HFFc6 (cell line): ENCODE measurements around the gene TIMP2. TPM values are rescaled to one million over a fixed set of nuclear protein-coding genes. Genes with fewer than 3 reads are reported as not detected.

Source experiments
- DNase-seq: peaks from one replicate; pipeline ENCODE4 v3.0.0-alpha.2; 2018
- H3K27ac Mint-ChIP-seq: 2 replicates; pipeline ENCODE4 v1.8.0; 2020; ENCODE audit warnings: mild to moderate bottlenecking, mixed read lengths
- H3K27me3 Mint-ChIP-seq: 2 replicates; pipeline ENCODE4 v1.8.0; 2021; ENCODE audit warnings: mild to moderate bottlenecking, moderate library complexity, mixed read lengths; ENCODE audit not compliant: insufficient read depth
- H3K36me3 Mint-ChIP-seq: 2 replicates; pipeline ENCODE4 v1.8.0; 2021; ENCODE audit warnings: low read depth, mixed read lengths
- H3K4me1 Mint-ChIP-seq: 2 replicates; pipeline ENCODE4 v1.8.0; 2020; ENCODE audit warnings: low read depth, mixed read lengths
- H3K4me3 Mint-ChIP-seq: 2 replicates; pipeline ENCODE4 v1.8.0; 2020; ENCODE audit warnings: mild to moderate bottlenecking, moderate library complexity, mixed read lengths
- H3K9me3 Mint-ChIP-seq: 2 replicates; pipeline ENCODE4 v1.8.0; 2020; ENCODE audit warnings: mild to moderate bottlenecking, mixed read lengths
- total RNA-seq, 6 experiments: library from RNA; stranded (reverse); fragmentation: NEBNext Ultra II Directional; extraction: Animal tissue kit (Norgen Biotek cat#: 25700); gene quantifications; 2 replicates in 1 of 6; 3 replicates in 5 of 6; pipeline ENCODE4 v1.2.3, GENCODE V29; 2021
- TF ChIP-seq, protein P1 (sequence below): fragments of 200-600 bp; sonication (generic); IDR thresholded peaks from 2 replicates; pipeline ENCODE4 v1.5.0; 2021; ENCODE audit warnings: antibody characterized with exemption, mild to moderate bottlenecking

Gene TIMP2
- total RNA-seq, 6 experiments from 2014 or later = 547 to 705 (median 601) TPM

- Mint-ChIP-seq H3K4me3 (no peak overlapping the region), H3K36me3 (peaks cover 55% of the 10 kb centered on the region), H3K27me3 (peaks cover 2% of the 10 kb centered on the region), H3K27ac (no peak overlapping the region), H3K9me3 (no peaks in the 10 kb centered on the region), H3K4me1 (peaks cover 25% of the 10 kb centered on the region)
- DNase-seq = no peak
- TF ChIP-seq, protein P1, sequence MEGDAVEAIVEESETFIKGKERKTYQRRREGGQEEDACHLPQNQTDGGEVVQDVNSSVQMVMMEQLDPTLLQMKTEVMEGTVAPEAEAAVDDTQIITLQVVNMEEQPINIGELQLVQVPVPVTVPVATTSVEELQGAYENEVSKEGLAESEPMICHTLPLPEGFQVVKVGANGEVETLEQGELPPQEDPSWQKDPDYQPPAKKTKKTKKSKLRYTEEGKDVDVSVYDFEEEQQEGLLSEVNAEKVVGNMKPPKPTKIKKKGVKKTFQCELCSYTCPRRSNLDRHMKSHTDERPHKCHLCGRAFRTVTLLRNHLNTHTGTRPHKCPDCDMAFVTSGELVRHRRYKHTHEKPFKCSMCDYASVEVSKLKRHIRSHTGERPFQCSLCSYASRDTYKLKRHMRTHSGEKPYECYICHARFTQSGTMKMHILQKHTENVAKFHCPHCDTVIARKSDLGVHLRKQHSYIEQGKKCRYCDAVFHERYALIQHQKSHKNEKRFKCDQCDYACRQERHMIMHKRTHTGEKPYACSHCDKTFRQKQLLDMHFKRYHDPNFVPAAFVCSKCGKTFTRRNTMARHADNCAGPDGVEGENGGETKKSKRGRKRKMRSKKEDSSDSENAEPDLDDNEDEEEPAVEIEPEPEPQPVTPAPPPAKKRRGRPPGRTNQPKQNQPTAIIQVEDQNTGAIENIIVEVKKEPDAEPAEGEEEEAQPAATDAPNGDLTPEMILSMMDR = no peak
These were observed 120.4 kb downstream of the TIMP2 start for GRCh38 chr17:78804777-78805176.

- peaks cover 5% of the 10 kb centered on the region for H3K27me3 Mint-ChIP-seq
- no peaks in the 10 kb centered on the region for H3K9me3 Mint-ChIP-seq
- TF ChIP-seq, protein P1 = no peak
- H3K4me1 Mint-ChIP-seq = peaks cover 18% of the 10 kb centered on the region
- no peak for DNase-seq
- H3K36me3 Mint-ChIP-seq = peaks cover 60% of the 10 kb centered on the region
- no peak overlapping the region for H3K4me3 Mint-ChIP-seq
- no peak overlapping the region for H3K27ac Mint-ChIP-seq
These were observed 121.9 kb downstream of the TIMP2 start for GRCh38 chr17:78803186-78803845.

Other genes starting within 250 kb of the TIMP2 start
- gene CYTH1, start 143.1 kb downstream of the TIMP2 start, total RNA-seq = 10 to 100 TPM in 4 of 6 experiments, 1 to 10 TPM in 2; 7.7 to 15.3 (median 10.9) TPM
- gene USP36, start 84.6 kb downstream of the TIMP2 start, total RNA-seq = 10 to 100 TPM; 43.6 to 50.3 (median 46.2) TPM
- 1 to 10 TPM in 4 of 6 experiments, under 1 TPM in 2; 0.85 to 2.7 (median 1.6) TPM for gene CEP295NL, start 22.2 kb downstream of the TIMP2 start, total RNA-seq
- 10 to 100 TPM; 31.1 to 46.4 (median 43.4) TPM for gene LGALS3BP, start 54.5 kb upstream of the TIMP2 start, total RNA-seq
- 100 to 1,000 TPM in 2 of 6 experiments, 10 to 100 TPM in 4; 84.2 to 103 (median 92.4) TPM for gene CANT1, start 84.4 kb upstream of the TIMP2 start, total RNA-seq
- gene C1QTNF1, start 98.8 kb upstream of the TIMP2 start, total RNA-seq = 10 to 100 TPM in 2 of 6 experiments, 1 to 10 TPM in 4; 8.0 to 15.0 (median 8.6) TPM
- 10 to 100 TPM; 11.1 to 13.8 (median 11.8) TPM for gene ENGASE, start 149.4 kb upstream of the TIMP2 start, total RNA-seq